Right lobe of liver (tissue), 6 donors: ENCODE data around the gene APOA4. TPM values are rescaled to one million over a fixed set of nuclear protein-coding genes. Genes with fewer than 3 reads are reported as not detected.

Source experiments
- ATAC-seq, 4 donors: fragments of 200-7000 bp; cut with Tn5 transposase; one replicate each; pipeline ENCODE4 v1.9.1; 2020; ENCODE audit warnings: mild to moderate bottlenecking in 4 of 4, moderate library complexity in 4 of 4
- DNase-seq, 3 donors: peaks; one replicate each; pipeline ENCODE4 v3.0.0-alpha.2; 2020
- H3K27ac ChIP-seq, 3 donors: fragments of 200-600 bp; one replicate each; pipeline ENCODE4 v1.8.0; 2022
- H3K27me3 ChIP-seq, 2 donors: fragments of 200-600 bp; one replicate each; pipeline ENCODE4 v1.8.0; 2022
- H3K36me3 ChIP-seq, 4 donors: fragments of 200-600 bp; sonication (generic) in 1 of 4; one replicate each; pipeline versions ENCODE4 v1.5.1 to v1.8.0; 2017 to 2022; ENCODE audit warnings: control low read depth in 1 of 4
- H3K4me1 ChIP-seq, 4 donors: fragments of 200-600 bp; sonication (generic) in 1 of 4; one replicate each; pipeline versions ENCODE4 v1.5.1 to v1.8.0; 2017 to 2022; ENCODE audit warnings: control low read depth in 1 of 4
- H3K4me3 ChIP-seq, 3 donors: fragments of 200-600 bp; one replicate each; pipeline ENCODE4 v1.8.0; 2022
- H3K9me3 ChIP-seq, 4 donors: fragments of 200-600 bp; sonication (generic) in 1 of 4; one replicate each; pipeline versions ENCODE4 v1.5.1 to v1.8.0; 2017 to 2022; ENCODE audit warnings: control low read depth in 1 of 4
- CTCF ChIP-seq, 4 donors: fragments of 200-600 bp in 3 of 4; fragments of 450-650 bp in 1 of 4; IDR thresholded peaks; one replicate each; pipeline versions ENCODE4 v1.5.1 to v1.8.0; 2016 to 2022; ENCODE audit warnings: antibody characterized with exemption in 4 of 4, mild to moderate bottlenecking in 2 of 4
- POLR2A ChIP-seq: fragments of 450-650 bp; IDR thresholded peaks from one replicate; pipeline ENCODE4 v1.6.1; 2017; ENCODE audit warnings: antibody characterized with exemption, mild to moderate bottlenecking
- WGBS: methylation state at CpG from one replicate; pipeline ENCODE4 v1.1.6; 2018; ENCODE audit warnings: low coverage, low lambda C conversion rate; ENCODE audit not compliant: insufficient coverage; ENCODE audit errors: missing lambda C conversion rate; 5-methylcytosine and 5-hydroxymethylcytosine counted together
- intact Hi-C, 2 donors: fragments of 100-400 bp; cut with DNase I; formaldehyde crosslinking; loops; one replicate each; pipeline versions ENCODE4 v1.11.2 to v1.14.1; 2022
- total RNA-seq, 6 experiments: library from RNA; depleted of rRNA in 2 of 6; stranded (reverse); fragments of >200 nt in 2 of 6; fragmentation: NEBNext Ultra II Directional in 3 of 6; extraction: Animal tissue kit (Norgen Biotek cat#: 25700) in 3 of 6; gene quantifications; one replicate each; pipeline versions ENCODE4 v1.1.0 to v1.2.4, GENCODE V29; 2016 to 2023
- donor health status: DM: no; HTN: yes; CAD: no.
- donor health status: DM: no; HTN: no; CAD: no.
- donor health status: DM: no; HTN: no; CAD: no.
- donor health status: DM: no; HTN: yes; CAD: no.
- donor health status: DM: no; HTN: yes; CAD: no.

APOA4 gene
- total RNA-seq, 6 experiments from 2014 or later: 21.9 to 1,288 (median 117) TPM

GRCh38 chr11:116792144-116792868 lies 30.8 kb downstream of the APOA4 start:
- no peaks in the 10 kb centered on the region for H3K27me3 ChIP-seq
- intact Hi-C loops: loop anchor here in 1 of 2 donors (5.0 kb wide), 1 partner anchor 45 kb away; the partner anchor contains the start of gene APOA1
- peaks cover 0 to 50% (median 5%) of the 10 kb centered on the region in 4 donors for H3K4me1 ChIP-seq
- TF ChIP-seq CTCF (IDR thresholded peaks at IDR 0.05) (no peak), POLR2A (peak; percentile 80)
- 27% methylated on average over 6 of the region's 8 CpGs for WGBS
- H3K36me3 ChIP-seq: peaks cover 0 to 7% (median 0%) of the 10 kb centered on the region in 4 donors
- DNase-seq (peak; percentile 44 to 94 (median 87)), ATAC-seq (peak; percentile 61 to 72 (median 68))
- H3K9me3 ChIP-seq: no peaks in the 10 kb centered on the region
- peak overlapping the region; percentile 34 to 83 (median 73) for H3K27ac ChIP-seq
- H3K4me3 ChIP-seq: peak overlapping the region in 2 of 3 donors; percentile 82 to 90

DNA sequence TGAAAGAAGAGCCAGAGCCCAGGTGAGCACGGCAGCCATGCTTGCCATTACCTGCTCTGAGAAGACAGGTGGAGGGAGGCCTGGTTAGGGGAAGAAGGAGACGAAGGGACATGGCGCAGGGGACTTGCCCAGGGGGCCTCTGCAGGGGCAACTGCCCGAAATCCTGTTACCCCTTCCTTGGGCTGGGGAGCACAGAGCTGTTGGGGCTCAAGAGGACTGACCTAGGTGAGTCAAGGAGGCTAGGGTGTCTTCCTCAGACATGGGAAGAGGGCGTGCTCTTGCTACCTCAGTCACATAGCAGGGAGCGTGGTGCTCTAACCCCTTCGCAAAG lies 31.3 kb downstream of the APOA4 start, which contains the start of gene APOA5:
Gene APOA5 (minus strand): TSS at position 67 of the 331 bp plus-strand sequence. CDS start 19 bp downstream, at position 48.
- peak within 1 kb of the TSS; percentile 10 to 90 (median 82) for H3K4me3 ChIP-seq
- peak; percentile 2 to 13 (median 8) for ATAC-seq

GRCh38 chr11:116791002-116791812 lies 31.9 kb downstream of the APOA4 start:
- H3K4me3 ChIP-seq: peak overlapping the region; percentile 10 to 90 (median 82)
- peaks cover 0 to 10% (median 3%) of the 10 kb centered on the region in 4 donors for H3K36me3 ChIP-seq
- H3K4me1 ChIP-seq: peaks cover 0 to 54% (median 5%) of the 10 kb centered on the region in 4 donors
- DNase-seq: peak; percentile 86 to 89 (median 88)
- peak; percentile 42 to 81 (median 66) for ATAC-seq
- H3K27ac ChIP-seq: peak overlapping the region; percentile 34 to 83 (median 73)
- WGBS: 17% methylated on average over 20 of the region's 31 CpGs
- no peaks in the 10 kb centered on the region for H3K9me3 ChIP-seq
- peak; percentile 40 for TF ChIP-seq POLR2A
- TF ChIP-seq CTCF (IDR thresholded peaks at IDR 0.05): peak; percentile 83 to 94 (median 92)
- no peaks in the 10 kb centered on the region for H3K27me3 ChIP-seq
- intact Hi-C loops: loop anchor here in 1 of 2 donors (5.0 kb wide), 1 partner anchor 46 kb away; the partner anchor contains the start of gene APOA1

More for the DNA sequence above, 31.3 kb downstream of the APOA4 start, which contains the start of gene APOA5:
- Histone ChIP-seq H3K27ac (peak within 1 kb of the TSS; percentile 34 to 83 (median 73)), H3K9me3 (no peaks in the 10 kb centered on the region), H3K36me3 (peaks cover 0 to 7% (median 0%) of the 10 kb centered on the region in 4 donors), H3K27me3 (no peaks in the 10 kb centered on the region), H3K4me1 (peaks cover 0 to 52% (median 5%) of the 10 kb centered on the region in 4 donors)
- no peak for TF ChIP-seq POLR2A
- no peak for DNase-seq
- WGBS: no CpG with 5 or more reads among the region's 7 CpGs
- intact Hi-C loops: loop anchor here in 1 of 2 donors (5.0 kb wide), 1 partner anchor 46 kb away; the partner anchor contains the start of gene APOA1

DNA sequence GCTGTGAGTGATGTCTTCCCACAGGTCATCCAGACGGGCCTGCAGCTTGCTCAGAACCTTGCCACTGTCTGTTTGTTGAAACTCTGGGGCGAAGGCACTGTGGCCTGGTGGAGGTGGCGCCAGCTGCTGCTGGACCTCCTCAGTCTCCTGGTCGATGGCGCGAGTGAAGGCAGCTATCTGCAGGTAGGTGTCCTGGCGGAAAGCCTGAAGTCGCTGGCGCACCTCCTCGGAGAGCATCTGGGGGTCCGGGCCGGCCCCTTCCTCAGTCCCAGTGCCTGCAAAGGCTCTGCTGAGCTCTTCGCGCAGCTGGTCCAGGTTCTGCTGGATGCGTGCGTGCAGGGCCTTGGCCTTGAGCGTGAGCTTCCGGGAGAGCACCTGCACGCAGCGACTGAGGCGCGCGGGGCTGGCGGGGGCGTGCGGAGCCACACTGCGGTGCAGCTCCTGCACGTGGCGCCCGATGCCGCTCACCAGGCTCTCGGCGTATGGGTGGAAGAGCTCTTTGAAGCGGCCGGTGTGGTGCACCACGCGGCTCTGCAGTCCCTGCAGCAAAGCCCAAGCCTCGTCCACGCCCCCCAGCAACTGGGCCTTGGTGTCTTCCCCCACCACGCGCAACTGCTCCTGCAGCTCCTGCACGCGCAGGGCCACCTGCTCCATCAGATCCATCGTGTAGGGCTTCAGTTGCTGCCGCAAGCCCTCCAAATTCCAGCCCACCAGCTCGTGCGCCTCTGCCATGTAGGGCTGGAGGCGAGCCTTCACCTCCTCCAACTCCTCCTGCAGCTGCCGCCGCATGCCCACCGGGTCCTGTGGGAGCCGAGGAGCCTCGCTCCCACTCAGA lies 32.7 kb downstream of the APOA4 start:
- ATAC-seq: no peak
- Histone ChIP-seq H3K27ac (peak overlapping the region in 2 of 3 donors; percentile 73 to 83), H3K4me1 (peaks cover 0 to 54% (median 5%) of the 10 kb centered on the region in 4 donors), H3K9me3 (no peaks in the 10 kb centered on the region), H3K36me3 (peaks cover 0 to 19% (median 8%) of the 10 kb centered on the region in 4 donors), H3K4me3 (peak overlapping the region; percentile 10 to 90 (median 82)), H3K27me3 (no peaks in the 10 kb centered on the region)
- intact Hi-C loops: loop anchor here in 1 of 2 donors (5.0 kb wide), 1 partner anchor 47 kb away; the partner anchor contains the start of gene APOA1
- 29% methylated on average over 10 of the region's 53 CpGs for WGBS
- TF ChIP-seq POLR2A: no peak
- no peak for TF ChIP-seq CTCF (IDR thresholded peaks at IDR 0.05)
- DNase-seq: peak in 2 of 3 donors; percentile 61 to 65
